CD4-positive, alpha-beta T cell (primary cell): ENCODE data around the gene GLB1L2. TPM values are rescaled to one million over a fixed set of nuclear protein-coding genes. Genes with fewer than 3 reads are reported as not detected.

Experiments used
- ATAC-seq: fragments of 200-7000 bp; cut with Tn5 transposase; one replicate; pipeline ENCODE4 v1.10.0; 2022; ENCODE audit warnings: mild to moderate bottlenecking; ENCODE audit not compliant: poor library complexity
- CTCF ChIA-PET: fragments of 350-600 bp; sonication (Branson Sonifier 250); formaldehyde crosslinking; loops from one replicate; lab custom pipeline; 2021; ENCODE audit warnings: antibody characterized with exemption, inconsistent platforms; lab: Charles Lee
- POLR2A ChIA-PET: fragments of 350-600 bp; sonication (Branson Sonifier 250); formaldehyde crosslinking; loops from one replicate; lab custom pipeline; 2021; ENCODE audit warnings: antibody characterized with exemption, inconsistent platforms; lab: Charles Lee
- DNase-seq, 14 experiments: peaks; one replicate each; pipeline ENCODE4 v3.0.0-alpha.2; 2013 to 2020; ENCODE audit warnings: mixed read lengths in 2 of 14
- H3K27ac ChIP-seq, 2 donors: one replicate each; pipeline versions ENCODE4 v1.5.1 to v1.7.0; 2013; ENCODE audit warnings: low read length in 2 of 2, low read depth in 1 of 2, mild to moderate bottlenecking in 1 of 2
- H3K27me3 ChIP-seq, 2 experiments: 1 replicate in 1 of 2; 2 replicates in 1 of 2; pipeline versions ENCODE4 v1.6.1 to v1.7.0; 2013; ENCODE audit warnings: low read length in 2 of 2, control low read depth in 1 of 2, mild to moderate bottlenecking in 1 of 2, moderate library complexity in 1 of 2; ENCODE audit not compliant: insufficient read depth in 2 of 2, control insufficient read depth in 1 of 2
- H3K36me3 ChIP-seq: one replicate; pipeline ENCODE4 v1.6.1; 2013; ENCODE audit warnings: low read length, control low read depth; ENCODE audit not compliant: insufficient read depth
- H3K4me1 ChIP-seq: one replicate; pipeline ENCODE4 v1.6.1; 2013; ENCODE audit warnings: low read length, control low read depth; ENCODE audit not compliant: insufficient read depth
- H3K4me3 ChIP-seq: one replicate; pipeline ENCODE4 v1.5.1; 2013; ENCODE audit warnings: mild to moderate bottlenecking, low read length, moderate library complexity
- H3K9me3 ChIP-seq, 2 experiments: 1 replicate in 1 of 2; 2 replicates in 1 of 2; pipeline versions ENCODE4 v1.6.1 to v1.7.0; 2013; ENCODE audit warnings: low read length in 2 of 2, mild to moderate bottlenecking in 2 of 2, control low read depth in 1 of 2, moderate library complexity in 1 of 2; ENCODE audit not compliant: control insufficient read depth in 1 of 2, insufficient read depth in 1 of 2
- H3K27ac Mint-ChIP-seq: one replicate; pipeline ENCODE4 v1.8.0; 2020; ENCODE audit warnings: mixed read lengths
- H3K27me3 Mint-ChIP-seq: one replicate; pipeline ENCODE4 v1.8.0; 2021; ENCODE audit warnings: mixed read lengths
- H3K36me3 Mint-ChIP-seq: one replicate; pipeline ENCODE4 v1.8.0; 2021; ENCODE audit warnings: low read depth, mixed read lengths
- H3K4me1 Mint-ChIP-seq: one replicate; pipeline ENCODE4 v1.8.0; 2021; ENCODE audit warnings: low read depth, mixed read lengths
- H3K4me3 Mint-ChIP-seq: one replicate; pipeline ENCODE4 v1.8.0; 2020; ENCODE audit warnings: mild to moderate bottlenecking, mixed read lengths
- H3K9me3 Mint-ChIP-seq: one replicate; pipeline ENCODE4 v1.8.0; 2020; ENCODE audit warnings: mixed read lengths
- intact Hi-C, 2 experiments: fragments of 100-400 bp; cut with DNase I in 1 of 2; cut with micrococcal nuclease in 1 of 2; formaldehyde crosslinking; loops; one replicate each; pipeline versions ENCODE4 v1.15.1 to v1.9.0; 2023 to 2025; cut with DNase I, micrococcal nuclease
- total RNA-seq, 174 experiments: library from RNA in 2 of 174; stranded (reverse) in 2 of 174; gene quantifications; one replicate each; pipeline ENCODE4 v1.2.3 and lab custom pipeline; 2021 to 2026
- TF ChIP-seq, protein P1 (sequence below): fragments of 200-600 bp; IDR thresholded peaks from one replicate; pipeline ENCODE4 v1.8.0; 2022; ENCODE audit warnings: antibody characterized with exemption, mild to moderate bottlenecking

GLB1L2 gene
- total RNA-seq, 2 experiments from 2014 or later, result 0.59 to 0.63 TPM

DNA sequence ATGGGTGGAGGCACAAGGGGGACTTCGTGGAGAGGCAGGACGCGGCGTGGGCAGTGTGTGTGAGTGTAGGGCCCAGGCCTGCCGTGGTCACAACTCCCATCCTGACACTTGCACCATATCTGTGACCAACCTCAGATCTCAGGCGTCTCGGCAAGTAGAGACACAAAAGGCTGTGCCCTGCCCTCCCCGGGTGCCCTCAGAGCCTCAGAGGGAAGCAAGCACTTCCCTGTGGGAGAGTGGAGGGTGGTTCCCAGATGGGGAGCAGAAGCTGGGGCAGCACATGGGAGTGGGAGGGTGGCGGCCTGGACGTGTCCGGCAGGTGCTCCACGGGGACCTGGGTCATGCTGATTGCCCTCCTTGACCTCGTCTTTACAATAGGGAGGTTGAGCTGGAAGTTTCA, 59.9 kb downstream of the GLB1L2 start:
- ChIA-PET CTCF (no interaction called here), POLR2A (no interaction called here)
- Histone ChIP-seq H3K27ac (no peak overlapping the region), H3K4me1 (peaks cover 12% of the 10 kb centered on the region), H3K9me3 (peaks cover 0 to 11% of the 10 kb centered on the region in 2 experiments), H3K27me3 (peaks cover 0 to 7% of the 10 kb centered on the region in 2 experiments), H3K4me3 (no peak overlapping the region), H3K36me3 (no peaks in the 10 kb centered on the region)
- ATAC-seq (no peak), DNase-seq (no peak)
- Mint-ChIP-seq H3K27me3 (peaks cover 8% of the 10 kb centered on the region), H3K9me3 (no peaks in the 10 kb centered on the region), H3K27ac (no peak overlapping the region), H3K4me1 (peaks cover 9% of the 10 kb centered on the region), H3K36me3 (no peaks in the 10 kb centered on the region), H3K4me3 (no peak overlapping the region)
- intact Hi-C loops, result no loop called here
- TF ChIP-seq, protein P1, sequence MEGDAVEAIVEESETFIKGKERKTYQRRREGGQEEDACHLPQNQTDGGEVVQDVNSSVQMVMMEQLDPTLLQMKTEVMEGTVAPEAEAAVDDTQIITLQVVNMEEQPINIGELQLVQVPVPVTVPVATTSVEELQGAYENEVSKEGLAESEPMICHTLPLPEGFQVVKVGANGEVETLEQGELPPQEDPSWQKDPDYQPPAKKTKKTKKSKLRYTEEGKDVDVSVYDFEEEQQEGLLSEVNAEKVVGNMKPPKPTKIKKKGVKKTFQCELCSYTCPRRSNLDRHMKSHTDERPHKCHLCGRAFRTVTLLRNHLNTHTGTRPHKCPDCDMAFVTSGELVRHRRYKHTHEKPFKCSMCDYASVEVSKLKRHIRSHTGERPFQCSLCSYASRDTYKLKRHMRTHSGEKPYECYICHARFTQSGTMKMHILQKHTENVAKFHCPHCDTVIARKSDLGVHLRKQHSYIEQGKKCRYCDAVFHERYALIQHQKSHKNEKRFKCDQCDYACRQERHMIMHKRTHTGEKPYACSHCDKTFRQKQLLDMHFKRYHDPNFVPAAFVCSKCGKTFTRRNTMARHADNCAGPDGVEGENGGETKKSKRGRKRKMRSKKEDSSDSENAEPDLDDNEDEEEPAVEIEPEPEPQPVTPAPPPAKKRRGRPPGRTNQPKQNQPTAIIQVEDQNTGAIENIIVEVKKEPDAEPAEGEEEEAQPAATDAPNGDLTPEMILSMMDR, result no peak

GRCh38 chr11:134392953-134393615, 61.3 kb downstream of the GLB1L2 start:
- no peak overlapping the region for H3K4me3 Mint-ChIP-seq
- DNase-seq (no peak), ATAC-seq (no peak)
- Histone ChIP-seq H3K4me3 (no peak overlapping the region), H3K27ac (no peak overlapping the region), H3K4me1 (no peaks in the 10 kb centered on the region), H3K36me3 (no peaks in the 10 kb centered on the region), H3K9me3 (peaks cover 0 to 5% of the 10 kb centered on the region in 2 experiments), H3K27me3 (peaks cover 0 to 4% of the 10 kb centered on the region in 2 experiments)
- H3K36me3 Mint-ChIP-seq, result no peaks in the 10 kb centered on the region
- intact Hi-C loops, result no loop called here
- H3K27ac Mint-ChIP-seq, result no peak overlapping the region
- H3K4me1 Mint-ChIP-seq, result no peaks in the 10 kb centered on the region
- TF ChIP-seq, protein P1, result no peak
- ChIA-PET CTCF (no interaction called here), POLR2A (no interaction called here)
- no peaks in the 10 kb centered on the region for H3K27me3 Mint-ChIP-seq
- no peaks in the 10 kb centered on the region for H3K9me3 Mint-ChIP-seq

GRCh38 chr11:134393638-134394037, 61.9 kb downstream of the GLB1L2 start:
- no peak overlapping the region for H3K27ac Mint-ChIP-seq
- no peak overlapping the region for H3K27ac ChIP-seq
- TF ChIP-seq, protein P1, result no peak
- peaks cover 0 to 1% of the 10 kb centered on the region in 2 experiments for H3K27me3 ChIP-seq
- peaks cover 0 to 5% of the 10 kb centered on the region in 2 experiments for H3K9me3 ChIP-seq
- no peak overlapping the region for H3K4me3 Mint-ChIP-seq
- H3K9me3 Mint-ChIP-seq, result no peaks in the 10 kb centered on the region
- no peaks in the 10 kb centered on the region for H3K4me1 Mint-ChIP-seq
- H3K36me3 Mint-ChIP-seq, result no peaks in the 10 kb centered on the region
- ChIA-PET CTCF (no interaction called here), POLR2A (no interaction called here)
- DNase-seq, result no peak
- no peaks in the 10 kb centered on the region for H3K27me3 Mint-ChIP-seq
- no peaks in the 10 kb centered on the region for H3K36me3 ChIP-seq
- ATAC-seq, result no peak
- H3K4me3 ChIP-seq, result no peak overlapping the region
- H3K4me1 ChIP-seq, result no peaks in the 10 kb centered on the region
- intact Hi-C loops, result no loop called here
